ENCODE measurements around the gene DIPK1A.

DNA sequence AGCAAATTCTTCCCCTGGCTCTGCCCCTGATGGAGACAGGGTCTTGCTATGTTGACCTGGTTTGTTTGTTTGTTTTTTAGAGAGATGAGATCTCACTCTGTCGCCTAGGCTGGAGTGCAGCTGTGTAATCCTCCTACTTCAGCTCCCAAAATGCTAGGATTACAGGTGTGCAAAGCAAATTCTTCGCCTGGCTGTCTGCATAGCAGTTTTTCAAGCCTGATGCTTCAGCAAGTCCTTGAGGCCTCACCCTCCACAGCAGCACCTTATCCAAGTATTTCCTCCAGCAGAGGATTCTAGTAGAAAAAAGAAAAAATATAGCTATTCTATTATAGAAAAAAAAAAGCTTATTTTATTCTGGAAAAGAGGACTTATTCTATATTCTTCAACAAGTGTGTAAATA lies 144.5 kb downstream of the DIPK1A start:
- TF ChIP-seq YY1 (IDR thresholded peaks at IDR 0.05; ENCODE audit: insufficient read depth, insufficient read length) (no peak), SUZ12 (IDR thresholded peaks at IDR 0.05; ENCODE audit: extremely low read depth, insufficient read depth, insufficient read length) (no peak), ZNF274 (IDR thresholded peaks at IDR 0.05; ENCODE audit: low read depth, low read length) (no peak)
